Left renal cortex interstitium (tissue), 4 donors: Measurements from ENCODE around the gene AGAP1. TPM values are rescaled to one million over a fixed set of nuclear protein-coding genes. Genes with fewer than 3 reads are reported as not detected.

ENCODE experiments used
- DNase-seq, 4 donors: peaks; one replicate each; pipeline ENCODE4 v3.0.0-alpha.2; 2013; ENCODE audit warnings: low read depth in 4 of 4, low spot score in 2 of 4, missing footprints in 1 of 4
- polyA plus RNA-seq, 4 donors: library from polyadenylated mRNA; unstranded; fragments of 120-200 nt; gene quantifications; one replicate each; pipeline ENCODE4 v1.2.1, GENCODE V29; 2013; ENCODE audit not compliant: insufficient read length in 4 of 4

The AGAP1 gene
- polyA plus RNA-seq, 4 donors, result 18.1 to 22.7 (median 19.7) TPM

GRCh38 chr2:235563056-235563910 lies 69.4 kb downstream of the AGAP1 start:
- DNase-seq, result no peak

- DNase-seq, result no peak
These were observed 70.2 kb downstream of the AGAP1 start for GRCh38 chr2:235564066-235564465.

GRCh38 chr2:235564884-235565530 lies 71.2 kb downstream of the AGAP1 start:
- DNase-seq, result no peak

GRCh38 chr2:235566415-235566814 lies 72.6 kb downstream of the AGAP1 start:
- DNase-seq, result no peak

GRCh38 chr2:235566931-235567495 lies 73.2 kb downstream of the AGAP1 start:
- DNase-seq, result no peak

GRCh38 chr2:235567842-235568241 lies 74.0 kb downstream of the AGAP1 start:
- DNase-seq, result no peak

- no peak for DNase-seq
These were observed 74.6 kb downstream of the AGAP1 start for GRCh38 chr2:235568431-235568830.

- no peak for DNase-seq
These were observed 76.0 kb downstream of the AGAP1 start for GRCh38 chr2:235569837-235570236.

GRCh38 chr2:235570256-235570655 lies 76.4 kb downstream of the AGAP1 start:
- DNase-seq, result no peak

GRCh38 chr2:235570966-235571692 lies 77.3 kb downstream of the AGAP1 start:
- no peak for DNase-seq

- DNase-seq, result no peak
These were observed 78.7 kb downstream of the AGAP1 start for GRCh38 chr2:235572592-235572991.

GRCh38 chr2:235573331-235574221 lies 79.7 kb downstream of the AGAP1 start:
- DNase-seq, result no peak

GRCh38 chr2:235575431-235575830 lies 81.6 kb downstream of the AGAP1 start:
- DNase-seq, result no peak

GRCh38 chr2:235575904-235576303 lies 82.1 kb downstream of the AGAP1 start:
- no peak for DNase-seq

GRCh38 chr2:235576337-235576910 lies 82.6 kb downstream of the AGAP1 start:
- DNase-seq, result no peak

GRCh38 chr2:235577404-235578330 lies 83.8 kb downstream of the AGAP1 start:
- DNase-seq, result peak in 2 of 4 donors; percentile 18 to 39

- no peak for DNase-seq
These were observed 85.3 kb downstream of the AGAP1 start for GRCh38 chr2:235579128-235579527.

GRCh38 chr2:235580426-235581157 lies 86.7 kb downstream of the AGAP1 start:
- no peak for DNase-seq
